Measurements from ENCODE around the gene ZBTB7C.

ZBTB7C gene

DNA sequence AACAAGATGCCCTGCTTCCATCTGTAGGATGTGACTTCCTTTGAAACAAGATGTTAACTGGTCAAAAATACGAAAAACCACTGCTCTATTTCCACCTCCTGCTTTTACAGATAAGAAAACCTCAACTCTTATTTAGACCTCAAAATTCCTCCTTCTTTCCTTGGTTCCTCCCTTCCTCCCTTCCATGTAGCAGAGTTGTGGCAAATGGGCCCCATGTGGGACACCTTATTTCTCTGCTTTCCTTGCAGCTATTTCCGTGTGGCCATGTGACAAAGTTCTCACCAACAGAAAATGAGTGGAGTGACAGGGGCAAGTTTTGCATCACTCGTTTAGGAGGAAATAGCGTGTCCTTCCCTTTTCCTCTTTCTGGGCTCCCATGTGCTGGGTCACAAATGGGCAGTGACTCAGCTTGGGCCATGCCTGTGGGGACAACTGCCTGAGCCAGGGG is 409.4 kb downstream of the ZBTB7C start:
- Histone ChIP-seq H3K27me3 (ENCODE audit: control insufficient read depth in 1 of 2, insufficient read depth in 2 of 2, low read length in 2 of 2) (no peaks in the 10 kb centered on the region), H3K4me1 (ENCODE audit: control insufficient read depth in 1 of 2, insufficient read depth in 2 of 2, low read length in 2 of 2) (peaks cover 10 to 25% of the 10 kb centered on the region in 2 donors), H3K9me3 (ENCODE audit: control insufficient read depth in 1 of 2, low read length in 2 of 2) (peaks cover 6 to 9% of the 10 kb centered on the region in 2 donors), H3K27ac (ENCODE audit: low read depth, low read length) (no peak overlapping the region), H3K36me3 (ENCODE audit: control insufficient read depth in 1 of 2, insufficient read depth in 2 of 2, low read length in 2 of 2) (no peaks in the 10 kb centered on the region), H3K4me3 (ENCODE audit: low read depth in 1 of 2, low read length in 2 of 2) (no peak overlapping the region), H3K9ac (ENCODE audit: low read depth in 1 of 2, low read length in 2 of 2) (no peak overlapping the region)

DNA sequence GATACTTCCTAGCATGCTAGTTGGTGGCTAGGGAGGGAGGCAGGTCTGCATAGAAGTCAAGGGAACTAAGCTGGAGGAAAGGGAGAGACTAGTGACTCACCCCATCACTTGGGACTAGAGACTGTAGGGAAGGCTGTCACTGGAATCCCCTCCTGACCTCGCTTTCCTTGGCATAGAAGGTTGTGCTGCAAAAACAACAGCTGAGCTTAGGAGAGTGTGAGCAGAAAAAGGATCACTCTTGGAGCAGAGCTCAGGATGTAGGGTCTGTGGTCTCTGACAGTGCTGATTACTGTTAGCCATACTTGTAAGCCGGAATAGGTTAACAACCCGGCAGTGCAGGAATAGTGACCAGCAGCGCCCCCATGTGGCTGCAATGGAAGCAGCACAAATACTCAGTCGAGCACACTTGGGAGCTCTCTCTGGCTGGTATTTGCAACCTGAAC is 411.8 kb downstream of the ZBTB7C start:
- H3K27ac ChIP-seq (ENCODE audit: low read depth, low read length), result no peak overlapping the region
- H3K9ac ChIP-seq (ENCODE audit: low read depth in 1 of 2, low read length in 2 of 2), result no peak overlapping the region
- peaks cover 0 to 2% of the 10 kb centered on the region in 2 donors for H3K27me3 ChIP-seq (ENCODE audit: control insufficient read depth in 1 of 2, insufficient read depth in 2 of 2, low read length in 2 of 2)
- no peaks in the 10 kb centered on the region for H3K36me3 ChIP-seq (ENCODE audit: control insufficient read depth in 1 of 2, insufficient read depth in 2 of 2, low read length in 2 of 2)
- H3K9me3 ChIP-seq (ENCODE audit: control insufficient read depth in 1 of 2, low read length in 2 of 2), result peaks cover 6 to 9% of the 10 kb centered on the region in 2 donors
- no peak overlapping the region for H3K4me3 ChIP-seq (ENCODE audit: low read depth in 1 of 2, low read length in 2 of 2)
- peaks cover 0 to 9% of the 10 kb centered on the region in 2 donors for H3K4me1 ChIP-seq (ENCODE audit: control insufficient read depth in 1 of 2, insufficient read depth in 2 of 2, low read length in 2 of 2)

DNA sequence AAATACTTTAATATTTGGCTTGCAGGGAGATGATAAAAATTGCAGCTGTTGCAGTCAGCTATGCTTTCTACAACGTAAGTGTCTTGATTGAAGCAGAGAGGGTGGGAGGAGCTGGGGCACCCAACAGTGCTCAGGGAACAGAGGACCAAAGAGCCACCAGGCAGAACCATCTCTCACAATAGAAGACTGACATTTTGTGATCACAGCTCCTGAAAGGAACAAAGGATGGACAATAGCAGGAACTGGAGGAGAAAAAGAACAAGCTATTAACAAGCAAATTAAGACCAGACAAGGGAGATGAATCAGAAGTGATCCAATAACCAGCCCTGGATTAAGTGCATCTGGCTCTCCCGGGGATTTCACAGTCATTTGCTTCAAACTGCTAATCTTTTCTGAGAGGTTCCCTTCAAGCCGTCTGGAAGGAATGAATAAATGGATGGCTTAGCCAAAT is 413.1 kb downstream of the ZBTB7C start:
- H3K27me3 ChIP-seq (ENCODE audit: control insufficient read depth in 1 of 2, insufficient read depth in 2 of 2, low read length in 2 of 2), result peaks cover 0 to 2% of the 10 kb centered on the region in 2 donors
- peaks cover 0 to 9% of the 10 kb centered on the region in 2 donors for H3K4me1 ChIP-seq (ENCODE audit: control insufficient read depth in 1 of 2, insufficient read depth in 2 of 2, low read length in 2 of 2)
- H3K27ac ChIP-seq (ENCODE audit: low read depth, low read length), result no peak overlapping the region
- no peaks in the 10 kb centered on the region for H3K36me3 ChIP-seq (ENCODE audit: control insufficient read depth in 1 of 2, insufficient read depth in 2 of 2, low read length in 2 of 2)
- peaks cover 6 to 9% of the 10 kb centered on the region in 2 donors for H3K9me3 ChIP-seq (ENCODE audit: control insufficient read depth in 1 of 2, low read length in 2 of 2)
- no peak overlapping the region for H3K4me3 ChIP-seq (ENCODE audit: low read depth in 1 of 2, low read length in 2 of 2)
- H3K9ac ChIP-seq (ENCODE audit: low read depth in 1 of 2, low read length in 2 of 2), result no peak overlapping the region

DNA sequence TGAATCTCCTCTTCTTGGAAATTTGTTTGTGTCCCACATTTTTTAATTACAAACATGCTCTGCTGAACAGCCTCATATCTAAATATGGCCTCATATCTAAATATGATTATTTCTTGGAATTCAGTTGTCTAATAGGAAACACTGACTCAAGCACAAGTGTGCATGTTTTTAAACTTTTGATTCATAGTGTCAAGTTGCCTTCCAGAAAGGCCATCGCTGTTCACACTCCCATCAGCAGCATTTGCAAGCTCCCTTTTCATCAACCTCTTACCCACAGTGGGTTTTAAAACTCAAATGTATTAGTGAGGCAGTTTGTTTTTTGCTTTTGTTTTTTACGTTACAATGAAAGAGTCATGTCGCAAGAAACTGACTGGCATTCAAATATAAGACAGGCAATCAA is 413.5 kb downstream of the ZBTB7C start:
- Histone ChIP-seq H3K4me1 (ENCODE audit: control insufficient read depth in 1 of 2, insufficient read depth in 2 of 2, low read length in 2 of 2) (peaks cover 0 to 7% of the 10 kb centered on the region in 2 donors), H3K27me3 (ENCODE audit: control insufficient read depth in 1 of 2, insufficient read depth in 2 of 2, low read length in 2 of 2) (peaks cover 0 to 2% of the 10 kb centered on the region in 2 donors), H3K4me3 (ENCODE audit: low read depth in 1 of 2, low read length in 2 of 2) (no peak overlapping the region), H3K27ac (ENCODE audit: low read depth, low read length) (no peak overlapping the region), H3K36me3 (ENCODE audit: control insufficient read depth in 1 of 2, insufficient read depth in 2 of 2, low read length in 2 of 2) (no peaks in the 10 kb centered on the region), H3K9me3 (ENCODE audit: control insufficient read depth in 1 of 2, low read length in 2 of 2) (peaks cover 6 to 9% of the 10 kb centered on the region in 2 donors), H3K9ac (ENCODE audit: low read depth in 1 of 2, low read length in 2 of 2) (no peak overlapping the region)

DNA sequence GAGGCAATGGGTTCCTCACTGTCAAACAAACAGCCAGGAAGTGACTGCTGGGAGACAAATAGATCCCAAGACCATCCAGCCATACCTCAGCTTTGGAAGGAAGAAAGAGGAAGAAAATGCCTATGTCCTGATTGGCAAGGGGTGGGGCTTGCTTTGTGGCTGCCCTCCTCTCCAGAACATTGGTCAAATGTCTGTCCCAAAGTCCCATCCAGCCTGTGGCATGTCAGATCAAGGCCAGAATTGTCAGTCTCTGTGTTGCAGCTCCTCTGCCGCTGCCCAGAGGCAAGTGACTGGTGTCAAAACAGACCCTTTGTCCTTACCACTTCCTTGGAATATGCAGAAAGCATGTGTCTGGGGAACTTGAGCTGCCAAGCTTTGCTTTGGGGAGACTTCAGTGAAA is 415.8 kb downstream of the ZBTB7C start:
- H3K4me1 ChIP-seq (ENCODE audit: control insufficient read depth in 1 of 2, insufficient read depth in 2 of 2, low read length in 2 of 2), result no peaks in the 10 kb centered on the region
- no peak overlapping the region for H3K4me3 ChIP-seq (ENCODE audit: low read depth in 1 of 2, low read length in 2 of 2)
- no peaks in the 10 kb centered on the region for H3K36me3 ChIP-seq (ENCODE audit: control insufficient read depth in 1 of 2, insufficient read depth in 2 of 2, low read length in 2 of 2)
- H3K9me3 ChIP-seq (ENCODE audit: control insufficient read depth in 1 of 2, low read length in 2 of 2), result peaks cover 6 to 9% of the 10 kb centered on the region in 2 donors
- H3K9ac ChIP-seq (ENCODE audit: low read depth in 1 of 2, low read length in 2 of 2), result no peak overlapping the region
- no peak overlapping the region for H3K27ac ChIP-seq (ENCODE audit: low read depth, low read length)
- peaks cover 0 to 2% of the 10 kb centered on the region in 2 donors for H3K27me3 ChIP-seq (ENCODE audit: control insufficient read depth in 1 of 2, insufficient read depth in 2 of 2, low read length in 2 of 2)

DNA sequence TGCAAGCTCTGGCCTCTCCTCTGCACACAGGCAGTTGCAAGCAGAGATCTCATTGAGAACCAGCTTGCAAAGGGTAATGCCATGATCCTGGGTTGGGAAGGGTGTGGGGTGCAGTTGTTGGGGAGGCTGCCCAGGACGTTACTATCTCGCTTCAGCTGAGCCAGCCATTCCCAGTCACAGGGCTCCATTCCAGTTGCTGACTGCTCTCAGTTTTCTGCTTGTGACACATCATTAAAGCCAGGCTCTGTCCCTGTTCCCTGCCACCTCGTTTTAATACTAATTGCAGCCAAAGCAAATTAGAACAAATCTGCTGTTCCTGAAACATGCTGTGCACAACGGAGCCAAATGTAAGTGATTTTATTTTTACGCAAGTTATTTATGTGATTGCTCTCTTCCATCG is 416.2 kb downstream of the ZBTB7C start:
- no peak overlapping the region for H3K27ac ChIP-seq (ENCODE audit: low read depth, low read length)
- peaks cover 0 to 2% of the 10 kb centered on the region in 2 donors for H3K27me3 ChIP-seq (ENCODE audit: control insufficient read depth in 1 of 2, insufficient read depth in 2 of 2, low read length in 2 of 2)
- no peak overlapping the region for H3K9ac ChIP-seq (ENCODE audit: low read depth in 1 of 2, low read length in 2 of 2)
- no peaks in the 10 kb centered on the region for H3K4me1 ChIP-seq (ENCODE audit: control insufficient read depth in 1 of 2, insufficient read depth in 2 of 2, low read length in 2 of 2)
- no peaks in the 10 kb centered on the region for H3K36me3 ChIP-seq (ENCODE audit: control insufficient read depth in 1 of 2, insufficient read depth in 2 of 2, low read length in 2 of 2)
- no peak overlapping the region for H3K4me3 ChIP-seq (ENCODE audit: low read depth in 1 of 2, low read length in 2 of 2)
- H3K9me3 ChIP-seq (ENCODE audit: control insufficient read depth in 1 of 2, low read length in 2 of 2), result peaks cover 6 to 9% of the 10 kb centered on the region in 2 donors

DNA sequence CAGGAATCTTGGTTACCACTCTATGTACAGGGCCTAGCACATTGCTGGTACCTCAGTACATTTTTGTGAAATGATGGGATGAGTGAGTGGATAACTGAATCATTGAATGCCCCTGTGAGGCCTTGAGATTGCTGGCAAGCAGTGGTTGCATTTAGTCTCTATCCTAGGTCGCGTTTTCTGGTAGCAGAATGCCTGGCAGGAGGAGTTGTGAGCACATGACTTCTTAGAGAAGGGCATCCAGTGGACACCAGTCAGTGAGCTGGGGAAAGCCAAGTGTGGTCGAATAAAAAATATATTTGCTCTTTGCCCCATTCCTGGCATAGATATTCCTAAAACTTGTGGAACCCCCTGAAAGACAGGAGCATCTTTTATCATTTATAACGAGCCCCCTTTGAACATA is 416.9 kb downstream of the ZBTB7C start:
- H3K9ac ChIP-seq (ENCODE audit: low read depth in 1 of 2, low read length in 2 of 2), result no peak overlapping the region

DNA sequence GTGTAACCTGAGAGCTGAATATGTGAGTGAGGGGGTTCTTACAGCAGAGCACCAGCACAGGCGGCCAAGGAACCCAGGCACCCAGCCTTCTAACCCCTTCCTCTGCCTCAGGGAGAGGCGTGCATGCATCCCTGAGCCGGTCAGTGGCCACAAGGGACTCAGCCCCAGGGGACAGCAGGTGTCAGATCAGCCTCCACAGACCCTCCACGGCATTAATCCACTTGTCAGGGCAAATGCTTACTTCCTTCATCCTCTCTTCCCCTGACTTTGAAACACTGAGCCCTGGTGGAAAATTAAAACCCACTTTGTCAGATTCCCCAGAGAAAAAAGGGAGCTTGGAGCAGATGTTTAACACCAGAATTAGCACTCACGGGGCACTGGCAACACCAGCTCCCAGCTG is 418.2 kb downstream of the ZBTB7C start:
- peaks cover 0 to 2% of the 10 kb centered on the region in 2 donors for H3K27me3 ChIP-seq (ENCODE audit: control insufficient read depth in 1 of 2, insufficient read depth in 2 of 2, low read length in 2 of 2)
- H3K4me1 ChIP-seq (ENCODE audit: control insufficient read depth in 1 of 2, insufficient read depth in 2 of 2, low read length in 2 of 2), result no peaks in the 10 kb centered on the region
- H3K9ac ChIP-seq (ENCODE audit: low read depth in 1 of 2, low read length in 2 of 2), result no peak overlapping the region
- H3K9me3 ChIP-seq (ENCODE audit: control insufficient read depth in 1 of 2, low read length in 2 of 2), result no peaks in the 10 kb centered on the region
- no peak overlapping the region for H3K27ac ChIP-seq (ENCODE audit: low read depth, low read length)
- no peak overlapping the region for H3K4me3 ChIP-seq (ENCODE audit: low read depth in 1 of 2, low read length in 2 of 2)
- H3K36me3 ChIP-seq (ENCODE audit: control insufficient read depth in 1 of 2, insufficient read depth in 2 of 2, low read length in 2 of 2), result no peaks in the 10 kb centered on the region

More for the DNA sequence above, 416.9 kb downstream of the ZBTB7C start:
- no peak overlapping the region for H3K4me3 ChIP-seq (ENCODE audit: low read depth in 1 of 2, low read length in 2 of 2)
- peaks cover 0 to 2% of the 10 kb centered on the region in 2 donors for H3K27me3 ChIP-seq (ENCODE audit: control insufficient read depth in 1 of 2, insufficient read depth in 2 of 2, low read length in 2 of 2)
- no peaks in the 10 kb centered on the region for H3K36me3 ChIP-seq (ENCODE audit: control insufficient read depth in 1 of 2, insufficient read depth in 2 of 2, low read length in 2 of 2)
- no peak overlapping the region for H3K27ac ChIP-seq (ENCODE audit: low read depth, low read length)
- no peaks in the 10 kb centered on the region for H3K4me1 ChIP-seq (ENCODE audit: control insufficient read depth in 1 of 2, insufficient read depth in 2 of 2, low read length in 2 of 2)
- H3K9me3 ChIP-seq (ENCODE audit: control insufficient read depth in 1 of 2, low read length in 2 of 2), result peaks cover 2 to 5% of the 10 kb centered on the region in 2 donors

DNA sequence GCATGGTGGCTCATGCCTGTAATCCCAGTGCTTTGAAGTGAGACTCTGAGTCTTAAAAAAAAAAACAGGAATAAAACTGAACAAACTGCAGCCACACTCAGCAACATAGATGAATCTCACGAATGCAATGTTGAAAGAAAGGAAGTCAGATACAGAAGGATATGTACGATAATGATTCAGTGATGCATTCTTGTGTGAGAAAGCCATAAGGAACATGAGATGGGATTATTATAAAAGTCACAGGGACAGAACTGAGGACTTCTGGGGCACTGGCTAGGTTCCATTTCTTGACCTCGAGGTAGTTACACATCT is 421.8 kb downstream of the ZBTB7C start:
- H3K4me3 ChIP-seq (ENCODE audit: low read depth in 1 of 2, low read length in 2 of 2), result no peak overlapping the region
- no peak overlapping the region for H3K9ac ChIP-seq (ENCODE audit: low read depth in 1 of 2, low read length in 2 of 2)
- no peak overlapping the region for H3K27ac ChIP-seq (ENCODE audit: low read depth, low read length)
- H3K9me3 ChIP-seq (ENCODE audit: control insufficient read depth in 1 of 2, low read length in 2 of 2), result no peaks in the 10 kb centered on the region
- no peaks in the 10 kb centered on the region for H3K36me3 ChIP-seq (ENCODE audit: control insufficient read depth in 1 of 2, insufficient read depth in 2 of 2, low read length in 2 of 2)
- no peaks in the 10 kb centered on the region for H3K27me3 ChIP-seq (ENCODE audit: control insufficient read depth in 1 of 2, insufficient read depth in 2 of 2, low read length in 2 of 2)
- H3K4me1 ChIP-seq (ENCODE audit: control insufficient read depth in 1 of 2, insufficient read depth in 2 of 2, low read length in 2 of 2), result no peaks in the 10 kb centered on the region

DNA sequence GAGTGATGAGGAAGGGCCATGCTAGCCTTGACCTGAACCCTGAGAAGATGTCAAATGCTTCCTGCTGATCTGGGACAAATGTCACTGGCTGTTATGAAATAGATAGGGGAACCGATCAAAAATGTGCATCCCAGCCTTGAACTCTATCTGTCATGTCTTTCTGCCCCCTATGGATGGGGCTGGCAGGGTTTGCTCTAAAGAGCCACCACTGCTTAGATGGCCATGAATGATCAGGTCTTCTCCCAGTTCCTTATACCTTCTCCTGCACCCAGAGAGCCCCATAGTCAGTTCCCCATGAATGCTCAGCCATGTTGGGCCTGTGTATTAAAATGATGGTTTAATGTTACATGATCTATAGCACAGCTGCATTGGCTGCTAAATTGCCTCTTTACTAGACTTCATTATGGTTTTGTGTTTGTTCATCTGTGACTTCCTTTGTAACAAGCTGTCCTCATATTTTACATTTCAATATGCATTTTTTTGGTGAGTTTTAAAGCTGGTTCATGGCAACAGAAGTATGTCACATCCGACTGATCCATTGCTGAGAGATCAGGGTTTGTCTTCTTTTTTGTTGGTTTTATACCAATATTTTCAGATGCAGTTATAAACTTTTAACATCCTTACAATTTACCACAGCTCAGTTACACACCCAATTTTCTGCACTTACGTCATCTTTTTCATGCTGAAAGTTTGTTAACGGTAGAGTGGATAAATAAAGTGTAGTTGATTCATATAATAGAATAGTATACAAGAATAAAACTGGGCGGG is 422.4 kb downstream of the ZBTB7C start:
- Histone ChIP-seq H3K9ac (ENCODE audit: low read depth in 1 of 2, low read length in 2 of 2) (no peak overlapping the region), H3K27me3 (ENCODE audit: control insufficient read depth in 1 of 2, insufficient read depth in 2 of 2, low read length in 2 of 2) (no peaks in the 10 kb centered on the region), H3K9me3 (ENCODE audit: control insufficient read depth in 1 of 2, low read length in 2 of 2) (no peaks in the 10 kb centered on the region), H3K4me3 (ENCODE audit: low read depth in 1 of 2, low read length in 2 of 2) (no peak overlapping the region), H3K27ac (ENCODE audit: low read depth, low read length) (no peak overlapping the region), H3K4me1 (ENCODE audit: control insufficient read depth in 1 of 2, insufficient read depth in 2 of 2, low read length in 2 of 2) (no peaks in the 10 kb centered on the region), H3K36me3 (ENCODE audit: control insufficient read depth in 1 of 2, insufficient read depth in 2 of 2, low read length in 2 of 2) (no peaks in the 10 kb centered on the region)

Measured in duodenal mucosa (tissue), 2 donors.